ENCODE results near the gene ZNF276. TPM values are rescaled to one million over a fixed set of nuclear protein-coding genes. Genes with fewer than 3 reads are reported as not detected.

The ZNF276 gene
- total and polyA plus RNA-seq, 2 donors (not counting 1 experiment from before 2014, with no cell fraction given) = 6.2 to 12.7 TPM

DNA sequence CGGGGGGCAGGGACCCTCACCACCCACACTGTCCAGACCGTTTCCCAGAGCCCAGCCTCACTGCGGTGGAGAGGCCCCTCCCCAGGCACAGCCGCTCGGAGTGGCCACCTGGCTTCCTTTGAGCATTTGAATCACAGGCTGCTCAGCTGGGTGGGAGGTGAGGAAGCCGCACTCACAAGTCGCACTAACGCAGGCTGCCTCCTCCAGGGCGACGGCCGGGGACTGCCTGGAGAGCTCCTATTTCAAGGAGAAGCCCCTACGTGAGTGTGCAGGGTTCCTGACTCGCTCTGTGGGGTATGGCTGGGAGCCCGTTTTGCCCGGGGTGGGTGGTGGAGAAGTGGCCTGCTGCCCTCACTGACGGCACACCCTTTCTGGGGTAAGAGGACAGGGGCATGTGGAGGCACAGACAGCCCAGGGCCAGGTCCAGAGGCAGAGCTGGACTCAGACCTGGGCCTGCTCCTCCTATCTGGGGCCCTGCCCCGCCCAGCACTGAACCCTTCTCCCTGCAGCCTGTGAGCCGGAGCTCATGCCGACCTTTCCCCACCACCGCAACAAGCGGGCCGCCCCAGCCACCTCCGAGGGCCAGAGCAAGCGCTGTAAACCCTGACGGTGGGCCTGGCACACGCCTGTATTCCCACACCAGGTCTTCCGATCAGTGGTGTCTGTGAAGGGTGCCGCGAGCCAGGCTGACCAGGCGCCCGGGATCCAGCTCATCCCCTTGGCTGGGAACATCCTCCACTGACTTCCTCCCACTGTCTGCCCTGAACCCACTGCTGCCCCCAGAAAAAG is 26.1 kb upstream of the ZNF276 start:
- Histone ChIP-seq H3K27ac (ENCODE audit: insufficient read depth, low read length) (no peak overlapping the region), H3K4me3 (replicated peaks in 1 of 4; ENCODE audit: control extremely low read depth in 1 of 4, insufficient read depth in 1 of 4, low read depth in 3 of 4, low read length in 4 of 4) (no peak overlapping the region), H3K4me1 (ENCODE audit: control insufficient read depth, extremely low read depth, insufficient read depth, low read length) (peaks cover 5% of the 10 kb centered on the region), H3K27me3 (ENCODE audit: control insufficient read depth, insufficient read depth, low read length) (no peaks in the 10 kb centered on the region), H3K36me3 (ENCODE audit: control insufficient read depth, insufficient read depth, low read length) (peaks cover 44% of the 10 kb centered on the region), H3K79me2 (ENCODE audit: control insufficient read depth, insufficient read depth, low read length) (no peaks in the 10 kb centered on the region), H3K9me3 (ENCODE audit: control insufficient read depth, insufficient read depth, low read depth, low read length) (no peaks in the 10 kb centered on the region), H2AFZ (ENCODE audit: low read length) (no peak overlapping the region), H4K20me1 (ENCODE audit: control insufficient read depth, extremely low read depth, insufficient read depth, low read length) (no peaks in the 10 kb centered on the region), H3K4me2 (ENCODE audit: extremely low read depth, insufficient read depth, low read length) (no peak overlapping the region), H3K9ac (ENCODE audit: insufficient read depth, low read length) (no peak overlapping the region)
- TF ChIP-seq EZH2 (IDR thresholded peaks at IDR 0.05; ENCODE audit: low read length, missing control alignments) (no peak), CTCF (conservative IDR thresholded peaks at IDR 0.05 in 1 of 2, IDR thresholded peaks at IDR 0.05 in 1 of 2; ENCODE audit: low read depth in 1 of 2, low read length in 2 of 2) (no peak)
- no peak for DNase-seq (ENCODE audit: low read depth in 2 of 2)

GRCh38 chr16:89695875-89696669 is 25.3 kb upstream of the ZNF276 start:
- Histone ChIP-seq H3K27ac (ENCODE audit: insufficient read depth, low read length) (no peak overlapping the region), H4K20me1 (ENCODE audit: control insufficient read depth, extremely low read depth, insufficient read depth, low read length) (no peaks in the 10 kb centered on the region), H3K9me3 (ENCODE audit: control insufficient read depth, insufficient read depth, low read depth, low read length) (no peaks in the 10 kb centered on the region), H3K4me2 (ENCODE audit: extremely low read depth, insufficient read depth, low read length) (no peak overlapping the region), H3K4me1 (ENCODE audit: control insufficient read depth, extremely low read depth, insufficient read depth, low read length) (peaks cover 10% of the 10 kb centered on the region), H2AFZ (ENCODE audit: low read length) (no peak overlapping the region), H3K79me2 (ENCODE audit: control insufficient read depth, insufficient read depth, low read length) (no peaks in the 10 kb centered on the region), H3K4me3 (replicated peaks in 1 of 4; ENCODE audit: control extremely low read depth in 1 of 4, insufficient read depth in 1 of 4, low read depth in 3 of 4, low read length in 4 of 4) (no peak overlapping the region), H3K36me3 (ENCODE audit: control insufficient read depth, insufficient read depth, low read length) (peaks cover 40% of the 10 kb centered on the region), H3K9ac (ENCODE audit: insufficient read depth, low read length) (no peak overlapping the region), H3K27me3 (ENCODE audit: control insufficient read depth, insufficient read depth, low read length) (no peaks in the 10 kb centered on the region)
- TF ChIP-seq CTCF (conservative IDR thresholded peaks at IDR 0.05 in 1 of 2, IDR thresholded peaks at IDR 0.05 in 1 of 2; ENCODE audit: low read depth in 1 of 2, low read length in 2 of 2) (no peak), EZH2 (IDR thresholded peaks at IDR 0.05; ENCODE audit: low read length, missing control alignments) (no peak)
- DNase-seq (ENCODE audit: low read depth in 2 of 2) = no peak

GRCh38 chr16:89696670-89697128 is 24.6 kb upstream of the ZNF276 start:
- no peak for TF ChIP-seq EZH2 (IDR thresholded peaks at IDR 0.05; ENCODE audit: low read length, missing control alignments)
- no peak for TF ChIP-seq CTCF (conservative IDR thresholded peaks at IDR 0.05 in 1 of 2, IDR thresholded peaks at IDR 0.05 in 1 of 2; ENCODE audit: low read depth in 1 of 2, low read length in 2 of 2)
- peak in 1 of 2 donors; percentile 18 for DNase-seq (ENCODE audit: low read depth in 2 of 2)
- Histone ChIP-seq H3K9me3 (ENCODE audit: control insufficient read depth, insufficient read depth, low read depth, low read length) (no peaks in the 10 kb centered on the region), H3K36me3 (ENCODE audit: control insufficient read depth, insufficient read depth, low read length) (peaks cover 36% of the 10 kb centered on the region), H3K79me2 (ENCODE audit: control insufficient read depth, insufficient read depth, low read length) (no peaks in the 10 kb centered on the region), H3K4me2 (ENCODE audit: extremely low read depth, insufficient read depth, low read length) (no peak overlapping the region), H3K4me1 (ENCODE audit: control insufficient read depth, extremely low read depth, insufficient read depth, low read length) (peaks cover 11% of the 10 kb centered on the region), H3K4me3 (replicated peaks in 1 of 4; ENCODE audit: control extremely low read depth in 1 of 4, insufficient read depth in 1 of 4, low read depth in 3 of 4, low read length in 4 of 4) (no peak overlapping the region), H4K20me1 (ENCODE audit: control insufficient read depth, extremely low read depth, insufficient read depth, low read length) (no peaks in the 10 kb centered on the region), H3K27ac (ENCODE audit: insufficient read depth, low read length) (no peak overlapping the region), H3K27me3 (ENCODE audit: control insufficient read depth, insufficient read depth, low read length) (no peaks in the 10 kb centered on the region), H2AFZ (ENCODE audit: low read length) (no peak overlapping the region), H3K9ac (ENCODE audit: insufficient read depth, low read length) (no peak overlapping the region)
